ENCODE measurements around the gene TLR7.

GRCh38 chrX:12912791-12913482 is 46.1 kb downstream of the TLR7 start:
- TF ChIP-seq, protein P1, sequence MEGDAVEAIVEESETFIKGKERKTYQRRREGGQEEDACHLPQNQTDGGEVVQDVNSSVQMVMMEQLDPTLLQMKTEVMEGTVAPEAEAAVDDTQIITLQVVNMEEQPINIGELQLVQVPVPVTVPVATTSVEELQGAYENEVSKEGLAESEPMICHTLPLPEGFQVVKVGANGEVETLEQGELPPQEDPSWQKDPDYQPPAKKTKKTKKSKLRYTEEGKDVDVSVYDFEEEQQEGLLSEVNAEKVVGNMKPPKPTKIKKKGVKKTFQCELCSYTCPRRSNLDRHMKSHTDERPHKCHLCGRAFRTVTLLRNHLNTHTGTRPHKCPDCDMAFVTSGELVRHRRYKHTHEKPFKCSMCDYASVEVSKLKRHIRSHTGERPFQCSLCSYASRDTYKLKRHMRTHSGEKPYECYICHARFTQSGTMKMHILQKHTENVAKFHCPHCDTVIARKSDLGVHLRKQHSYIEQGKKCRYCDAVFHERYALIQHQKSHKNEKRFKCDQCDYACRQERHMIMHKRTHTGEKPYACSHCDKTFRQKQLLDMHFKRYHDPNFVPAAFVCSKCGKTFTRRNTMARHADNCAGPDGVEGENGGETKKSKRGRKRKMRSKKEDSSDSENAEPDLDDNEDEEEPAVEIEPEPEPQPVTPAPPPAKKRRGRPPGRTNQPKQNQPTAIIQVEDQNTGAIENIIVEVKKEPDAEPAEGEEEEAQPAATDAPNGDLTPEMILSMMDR (IDR thresholded peaks at IDR 0.05) = no peak
- no peak for TF ChIP-seq POLR2AphosphoS5 (IDR thresholded peaks at IDR 0.05)
- no peak for TF ChIP-seq POLR2A (IDR thresholded peaks at IDR 0.05)

Measured in gastroesophageal sphincter (tissue), 3 donors.